Glomerular visceral epithelial cell (primary cell): Measurements from ENCODE around the gene ATE1.
"Not testable (repeated sequence)": the region's sequence is repeated elsewhere in the genome, so short reads cannot be mapped to it uniquely, and the experiment has no call there.

Source experiments
- DNase-seq: peaks from one replicate; pipeline ENCODE4 v3.0.0-alpha.2; 2016; ENCODE audit errors: extremely low spot score

ATE1 gene

GRCh38 chr10:121832647-121833046 lies 95.2 kb downstream of the ATE1 start:
- DNase-seq, result no peak

- no peak for DNase-seq
Observed at GRCh38 chr10:121831777-121832176, 96.1 kb downstream of the ATE1 start.

- no peak for DNase-seq
Observed at GRCh38 chr10:121831237-121831636, 96.6 kb downstream of the ATE1 start.

- no peak for DNase-seq
Observed at GRCh38 chr10:121830101-121830500, 97.7 kb downstream of the ATE1 start.

GRCh38 chr10:121828045-121828444 lies 99.8 kb downstream of the ATE1 start:
- no peak for DNase-seq

- DNase-seq, result not testable (repeated sequence)
Observed at GRCh38 chr10:121826773-121827172, 101.1 kb downstream of the ATE1 start.

- peak; percentile 42 for DNase-seq
Observed at GRCh38 chr10:121823993-121824463, 103.8 kb downstream of the ATE1 start.

GRCh38 chr10:121822724-121823123 lies 105.1 kb downstream of the ATE1 start:
- no peak for DNase-seq

- DNase-seq, result no peak
Observed at GRCh38 chr10:121822180-121822579, 105.7 kb downstream of the ATE1 start.

- DNase-seq, result no peak
Observed at GRCh38 chr10:121819049-121819448, 108.8 kb downstream of the ATE1 start.

GRCh38 chr10:121818599-121818998 lies 109.2 kb downstream of the ATE1 start:
- no peak for DNase-seq

- DNase-seq, result no peak
Observed at GRCh38 chr10:121816197-121816596, 111.6 kb downstream of the ATE1 start.

- DNase-seq, result no peak
Observed at GRCh38 chr10:121813857-121814256, 114.0 kb downstream of the ATE1 start.

GRCh38 chr10:121813211-121813815 lies 114.5 kb downstream of the ATE1 start:
- peak; percentile 4 for DNase-seq

GRCh38 chr10:121812031-121812430 lies 115.8 kb downstream of the ATE1 start:
- no peak for DNase-seq

GRCh38 chr10:121811386-121811785 lies 116.4 kb downstream of the ATE1 start:
- no peak for DNase-seq

- no peak for DNase-seq
Observed at GRCh38 chr10:121808835-121809234, 119.0 kb downstream of the ATE1 start.

- no peak for DNase-seq
Observed at GRCh38 chr10:121804460-121804859, 123.4 kb downstream of the ATE1 start.

GRCh38 chr10:121803611-121804010 lies 124.2 kb downstream of the ATE1 start:
- no peak for DNase-seq

- DNase-seq, result no peak
Observed at GRCh38 chr10:121800831-121801230, 127.0 kb downstream of the ATE1 start.

- DNase-seq, result no peak
Observed at GRCh38 chr10:121800146-121800545, 127.7 kb downstream of the ATE1 start.

- no peak for DNase-seq
Observed at GRCh38 chr10:121797490-121797889, 130.3 kb downstream of the ATE1 start.

GRCh38 chr10:121796342-121796741 lies 131.5 kb downstream of the ATE1 start:
- no peak for DNase-seq

GRCh38 chr10:121792198-121792597 lies 135.6 kb downstream of the ATE1 start:
- DNase-seq, result no peak
